ENCODE data around the gene MRPL24. TPM values are rescaled to one million over a fixed set of nuclear protein-coding genes. Genes with fewer than 3 reads are reported as not detected.
A peak's percentile ranks its signal among the peaks of the same experiment; 100 is the strongest.

MRPL24 gene
- total and polyA plus RNA-seq, 4 experiments from 2014 or later = 44.1 to 150 (median 67.0) TPM

- POLR2A ChIA-PET (ENCODE audit: partially characterized antibody) = interaction anchor here (1.2 kb wide), 1 partner anchor 49 kb away, joined by 4 read pairs; the partner anchor contains the start of genes ISG20L2 and METTL25B
- H3K27ac Mint-ChIP-seq = peak overlapping the region in 4 of 7 donors; percentile 33 to 81 (median 72)
- intact Hi-C loops (cut with micrococcal nuclease) = no loop called here
Observed at GRCh38 chr1:156777573-156777972, 36.7 kb upstream of the MRPL24 start.

GRCh38 chr1:156776942-156777341 is 36.1 kb upstream of the MRPL24 start:
- H3K9me3 Mint-ChIP-seq = no peaks in the 10 kb centered on the region
- intact Hi-C loops (cut with micrococcal nuclease) = no loop called here
- DNase-seq = no peak
- peaks cover 11% of the 10 kb centered on the region for H3K36me3 ChIP-seq (ENCODE audit: insufficient read depth, low read length)
- no peaks in the 10 kb centered on the region for H3K27me3 ChIP-seq (ENCODE audit: insufficient read depth, low read length)
- peak overlapping the region in 1 of 8 donors; percentile 12 for H3K4me3 Mint-ChIP-seq
- peaks cover 40% of the 10 kb centered on the region for H3K4me1 ChIP-seq (ENCODE audit: insufficient read depth, low read length)
- H3K36me3 Mint-ChIP-seq = peaks cover 27 to 31% of the 10 kb centered on the region in 2 donors
- H3K27ac Mint-ChIP-seq = peak overlapping the region in 5 of 7 donors; percentile 11 to 81 (median 31)
- peaks cover 36 to 57% (median 45%) of the 10 kb centered on the region in 4 donors for H3K4me1 Mint-ChIP-seq
- CTCF ChIA-PET (ENCODE audit: partially characterized antibody) = interaction anchor here (1.4 kb wide), 1 partner anchor 15 kb away, joined by 4 read pairs; no protein-coding TSS in a partner anchor
- no peak overlapping the region for H3K4me3 ChIP-seq (ENCODE audit: low read length in 2 of 2)
- POLR2A ChIA-PET (ENCODE audit: partially characterized antibody) = interaction anchor here (1.0 to 1.2 kb wide), 2 partner anchors 10 to 48 kb away, joined by 4 read pairs; partner anchors contain the start of genes ISG20L2, METTL25B and PRCC
- no peaks in the 10 kb centered on the region for H3K9me3 ChIP-seq (ENCODE audit: control insufficient read depth in 1 of 2, low read length in 2 of 2)
- no peaks in the 10 kb centered on the region for H3K27me3 Mint-ChIP-seq
- H3K27ac ChIP-seq (ENCODE audit: low read depth, low read length) = no peak overlapping the region

More at GRCh38 chr1:156777573-156777972, 36.7 kb upstream of the MRPL24 start:
- no peaks in the 10 kb centered on the region for H3K9me3 Mint-ChIP-seq
- CTCF ChIA-PET (ENCODE audit: partially characterized antibody) = no interaction called here
- H3K9me3 ChIP-seq (ENCODE audit: control insufficient read depth in 1 of 2, low read length in 2 of 2) = no peaks in the 10 kb centered on the region
- peaks cover 34% of the 10 kb centered on the region for H3K4me1 ChIP-seq (ENCODE audit: insufficient read depth, low read length)
- no peaks in the 10 kb centered on the region for H3K27me3 ChIP-seq (ENCODE audit: insufficient read depth, low read length)
- H3K36me3 ChIP-seq (ENCODE audit: insufficient read depth, low read length) = peaks cover 11% of the 10 kb centered on the region
- H3K4me3 Mint-ChIP-seq = peak overlapping the region in 2 of 8 donors; percentile 2 to 59
- DNase-seq = no peak
- no peaks in the 10 kb centered on the region for H3K27me3 Mint-ChIP-seq
- H3K36me3 Mint-ChIP-seq = peaks cover 28 to 37% of the 10 kb centered on the region in 2 donors
- H3K27ac ChIP-seq (ENCODE audit: low read depth, low read length) = no peak overlapping the region
- H3K4me1 Mint-ChIP-seq = peaks cover 38 to 57% (median 42%) of the 10 kb centered on the region in 4 donors
- no peak overlapping the region for H3K4me3 ChIP-seq (ENCODE audit: low read length in 2 of 2)

- H3K4me3 ChIP-seq (ENCODE audit: low read length in 2 of 2) = no peak overlapping the region
- H3K36me3 ChIP-seq (ENCODE audit: insufficient read depth, low read length) = peaks cover 17% of the 10 kb centered on the region
- Mint-ChIP-seq H3K4me3 (peak overlapping the region in 2 of 8 donors; percentile 0 to 1), H3K9me3 (no peaks in the 10 kb centered on the region), H3K27ac (peak overlapping the region in 3 of 7 donors; percentile 5 to 38 (median 6)), H3K4me1 (peaks cover 34 to 56% (median 48%) of the 10 kb centered on the region in 4 donors), H3K27me3 (no peaks in the 10 kb centered on the region), H3K36me3 (peaks cover 22 to 25% of the 10 kb centered on the region in 2 donors)
- ChIA-PET POLR2A (ENCODE audit: partially characterized antibody) (no interaction called here), CTCF (ENCODE audit: partially characterized antibody) (interaction anchor here (1.4 to 2.1 kb wide), 2 partner anchors 16 to 49 kb away, joined by 4 to 7 read pairs; no protein-coding TSS in a partner anchor)
- DNase-seq = no peak
- H3K27me3 ChIP-seq (ENCODE audit: insufficient read depth, low read length) = no peaks in the 10 kb centered on the region
- intact Hi-C loops (cut with micrococcal nuclease) = no loop called here
- H3K4me1 ChIP-seq (ENCODE audit: insufficient read depth, low read length) = peaks cover 47% of the 10 kb centered on the region
- no peaks in the 10 kb centered on the region for H3K9me3 ChIP-seq (ENCODE audit: control insufficient read depth in 1 of 2, low read length in 2 of 2)
- H3K27ac ChIP-seq (ENCODE audit: low read depth, low read length) = no peak overlapping the region
Observed at GRCh38 chr1:156775799-156776198, 34.9 kb upstream of the MRPL24 start.

- CTCF ChIA-PET (ENCODE audit: partially characterized antibody) = interaction anchor here (0.7 to 2.1 kb wide), 3 partner anchors 40 to 119 kb away, joined by 3 to 7 read pairs (median 3); no protein-coding TSS in a partner anchor
- intact Hi-C loops (cut with micrococcal nuclease) = no loop called here
- H3K4me1 Mint-ChIP-seq = peaks cover 44 to 75% (median 65%) of the 10 kb centered on the region in 4 donors
- Histone ChIP-seq H3K36me3 (ENCODE audit: insufficient read depth, low read length) (peaks cover 17% of the 10 kb centered on the region), H3K9me3 (ENCODE audit: control insufficient read depth in 1 of 2, low read length in 2 of 2) (no peaks in the 10 kb centered on the region), H3K4me3 (ENCODE audit: low read length in 2 of 2) (no peak overlapping the region), H3K27me3 (ENCODE audit: insufficient read depth, low read length) (no peaks in the 10 kb centered on the region), H3K27ac (ENCODE audit: low read depth, low read length) (no peak overlapping the region), H3K4me1 (ENCODE audit: insufficient read depth, low read length) (peaks cover 64% of the 10 kb centered on the region)
- no peak for DNase-seq
- POLR2A ChIA-PET (ENCODE audit: partially characterized antibody) = interaction anchor here (0.9 kb wide), 1 partner anchor 22 kb away, joined by 3 read pairs; the partner anchor contains the start of gene HDGF
- peaks cover 32 to 38% of the 10 kb centered on the region in 2 donors for H3K36me3 Mint-ChIP-seq
- no peaks in the 10 kb centered on the region for H3K9me3 Mint-ChIP-seq
- peak overlapping the region in 3 of 7 donors; percentile 46 to 91 (median 58) for H3K27ac Mint-ChIP-seq
- peak overlapping the region in 1 of 8 donors; percentile 50 for H3K4me3 Mint-ChIP-seq
- no peaks in the 10 kb centered on the region for H3K27me3 Mint-ChIP-seq
Observed at GRCh38 chr1:156773607-156774006, 32.7 kb upstream of the MRPL24 start.

GRCh38 chr1:156772728-156773497 is 32.0 kb upstream of the MRPL24 start:
- peaks cover 71% of the 10 kb centered on the region for H3K4me1 ChIP-seq (ENCODE audit: insufficient read depth, low read length)
- peaks cover 43 to 77% (median 65%) of the 10 kb centered on the region in 4 donors for H3K4me1 Mint-ChIP-seq
- H3K9me3 Mint-ChIP-seq = no peaks in the 10 kb centered on the region
- peaks cover 32 to 38% of the 10 kb centered on the region in 2 donors for H3K36me3 Mint-ChIP-seq
- no peaks in the 10 kb centered on the region for H3K27me3 ChIP-seq (ENCODE audit: insufficient read depth, low read length)
- H3K27me3 Mint-ChIP-seq = no peaks in the 10 kb centered on the region
- no peak overlapping the region for H3K4me3 ChIP-seq (ENCODE audit: low read length in 2 of 2)
- DNase-seq = no peak
- no peak overlapping the region for H3K4me3 Mint-ChIP-seq
- intact Hi-C loops (cut with micrococcal nuclease) = no loop called here
- CTCF ChIA-PET (ENCODE audit: partially characterized antibody) = interaction anchor here (0.7 to 8.7 kb wide), 6 partner anchors 41 to 149 kb away, joined by 3 to 91 read pairs (median 4); partner anchors contain the start of genes ISG20L2, METTL25B and NTRK1
- no peak overlapping the region for H3K27ac ChIP-seq (ENCODE audit: low read depth, low read length)
- H3K9me3 ChIP-seq (ENCODE audit: control insufficient read depth in 1 of 2, low read length in 2 of 2) = no peaks in the 10 kb centered on the region
- POLR2A ChIA-PET (ENCODE audit: partially characterized antibody) = interaction anchor here (0.9 to 1.2 kb wide), 2 partner anchors 21 to 32 kb away, joined by 3 read pairs; partner anchors contain the start of genes HDGF and MRPL24
- H3K36me3 ChIP-seq (ENCODE audit: insufficient read depth, low read length) = peaks cover 17% of the 10 kb centered on the region
- H3K27ac Mint-ChIP-seq = peak overlapping the region in 5 of 7 donors; percentile 6 to 63 (median 31)

GRCh38 chr1:156772222-156772621 is 31.3 kb upstream of the MRPL24 start:
- Histone ChIP-seq H3K9me3 (ENCODE audit: control insufficient read depth in 1 of 2, low read length in 2 of 2) (no peaks in the 10 kb centered on the region), H3K4me1 (ENCODE audit: insufficient read depth, low read length) (peaks cover 66% of the 10 kb centered on the region), H3K4me3 (ENCODE audit: low read length in 2 of 2) (no peak overlapping the region), H3K27ac (ENCODE audit: low read depth, low read length) (no peak overlapping the region), H3K27me3 (ENCODE audit: insufficient read depth, low read length) (no peaks in the 10 kb centered on the region), H3K36me3 (ENCODE audit: insufficient read depth, low read length) (peaks cover 17% of the 10 kb centered on the region)
- peaks cover 38 to 70% (median 59%) of the 10 kb centered on the region in 4 donors for H3K4me1 Mint-ChIP-seq
- ChIA-PET POLR2A (ENCODE audit: partially characterized antibody) (interaction anchor here (1.2 kb wide), 1 partner anchor 31 kb away, joined by 3 read pairs; the partner anchor contains the start of gene MRPL24), CTCF (ENCODE audit: partially characterized antibody) (interaction anchor here (0.7 to 8.7 kb wide), 4 partner anchors 44 to 148 kb away, joined by 3 to 91 read pairs (median 6); partner anchors contain the start of genes ISG20L2, METTL25B and NTRK1)
- intact Hi-C loops (cut with micrococcal nuclease) = no loop called here
- no peak for DNase-seq
- no peaks in the 10 kb centered on the region for H3K27me3 Mint-ChIP-seq
- H3K27ac Mint-ChIP-seq = peak overlapping the region in 2 of 7 donors; percentile 60 to 73
- H3K9me3 Mint-ChIP-seq = no peaks in the 10 kb centered on the region
- H3K36me3 Mint-ChIP-seq = peaks cover 32 to 36% of the 10 kb centered on the region in 2 donors
- no peak overlapping the region for H3K4me3 Mint-ChIP-seq

Data from CD4-positive, alpha-beta memory T cell (primary cell).